NCI-H1694 treated with DMSO at 0.1 percent for 48 hours (cell line): ENCODE data around the gene SLC38A10.

Source experiments
- DNase-seq: peaks from one replicate; lab custom pipeline; 2025; lab: John Stamatoyannopoulos, UW

The SLC38A10 gene

GRCh38 chr17:81330884-81331245 is 35.8 kb upstream of the SLC38A10 start:
- DNase-seq = no peak

GRCh38 chr17:81329927-81330883 is 35.1 kb upstream of the SLC38A10 start:
- no peak for DNase-seq

- peak; percentile 49 for DNase-seq
These were observed 34.1 kb upstream of the SLC38A10 start for GRCh38 chr17:81328978-81329926.

- DNase-seq = no peak
These were observed 33.4 kb upstream of the SLC38A10 start for GRCh38 chr17:81328489-81328888.

GRCh38 chr17:81325714-81326358 is 30.7 kb upstream of the SLC38A10 start:
- DNase-seq = no peak

GRCh38 chr17:81324851-81325713 is 30.0 kb upstream of the SLC38A10 start:
- no peak for DNase-seq

- no peak for DNase-seq
These were observed 29.2 kb upstream of the SLC38A10 start for GRCh38 chr17:81324177-81324850.

GRCh38 chr17:81323411-81323868 is 28.3 kb upstream of the SLC38A10 start:
- DNase-seq = no peak

- no peak for DNase-seq
These were observed 27.9 kb upstream of the SLC38A10 start for GRCh38 chr17:81323083-81323369.

- DNase-seq = no peak
These were observed 27.4 kb upstream of the SLC38A10 start for GRCh38 chr17:81322271-81323082.

- no peak for DNase-seq
These were observed 23.0 kb upstream of the SLC38A10 start for GRCh38 chr17:81317961-81318605.

- DNase-seq = no peak
These were observed 22.4 kb upstream of the SLC38A10 start for GRCh38 chr17:81317530-81317821.

GRCh38 chr17:81315885-81316391 is 20.8 kb upstream of the SLC38A10 start:
- DNase-seq = no peak

- no peak for DNase-seq
These were observed 20.2 kb upstream of the SLC38A10 start for GRCh38 chr17:81315129-81315884.

GRCh38 chr17:81314398-81315081 is 19.4 kb upstream of the SLC38A10 start:
- no peak for DNase-seq

GRCh38 chr17:81313776-81314397 is 18.8 kb upstream of the SLC38A10 start:
- no peak for DNase-seq

GRCh38 chr17:81312624-81313325 is 17.7 kb upstream of the SLC38A10 start:
- DNase-seq = no peak
